ENCODE results near the gene MPI.

Gene MPI

GRCh38 chr15:74937590-74938371, 47.9 kb downstream of the MPI start, which contains the start of gene COX5A:
Gene COX5A (minus strand): TSS chr15:74938073. CDS start chr15:74938014, 59 bp downstream.
- H3K4me3 ChIP-seq (ENCODE audit: low read depth, low read length), result peak within 1 kb of the TSS; percentile 81
- DNase-seq (ENCODE audit: low read depth, low spot score), result peak; percentile 71
- POLR2A ChIA-PET, result interaction anchor here (0.6 to 1.2 kb wide), 7 partner anchors 13 to 324 kb away, joined by 3 to 6 read pairs (median 4); partner anchors contain the start of gene FAM219B
- no peak for TF ChIP-seq CTCF (IDR thresholded peaks at IDR 0.05; ENCODE audit: insufficient read depth, low read length, missing control alignments)
- CTCF ChIA-PET, result interaction anchor here (5.2 kb wide), 1 partner anchor 13 kb away, joined by 34 read pairs; no protein-coding TSS in a partner anchor

- H3K4me3 ChIP-seq (ENCODE audit: low read depth, low read length), result no peak overlapping the region
- ChIA-PET CTCF (interaction anchor here (0.5 to 24.4 kb wide), 32 partner anchors 10 to 577 kb away, joined by 3 to 644 read pairs (median 4); partner anchors contain the start of genes COX5A, CSK and ULK3), POLR2A (interaction anchor here (0.6 to 0.9 kb wide), 2 partner anchors 12 to 178 kb away, joined by 3 to 4 read pairs; partner anchors contain the start of gene COX5A)
- no peak for DNase-seq (ENCODE audit: low read depth, low spot score)
- peak; percentile 93 for TF ChIP-seq CTCF (IDR thresholded peaks at IDR 0.05; ENCODE audit: insufficient read depth, low read length, missing control alignments)
These were observed 60.5 kb downstream of the MPI start for GRCh38 chr15:74950078-74950908.

GRCh38 chr15:74951006-74951405, 61.2 kb downstream of the MPI start:
- no peak for TF ChIP-seq CTCF (IDR thresholded peaks at IDR 0.05; ENCODE audit: insufficient read depth, low read length, missing control alignments)
- no peak overlapping the region for H3K4me3 ChIP-seq (ENCODE audit: low read depth, low read length)
- ChIA-PET CTCF (interaction anchor here (0.5 to 24.4 kb wide), 33 partner anchors 8 to 578 kb away, joined by 3 to 644 read pairs (median 4); partner anchors contain the start of genes COX5A, CSK and ULK3), POLR2A (interaction anchor here (0.6 to 0.9 kb wide), 2 partner anchors 13 to 179 kb away, joined by 3 to 4 read pairs; partner anchors contain the start of gene COX5A)
- no peak for DNase-seq (ENCODE audit: low read depth, low spot score)

All from AG04449 (cell line).